Activated CD8-positive, alpha-beta memory T cell treated with anti-CD3 and anti-CD28 coated beads for 48 hours (primary cell): ENCODE results near the gene KDM3A.

ENCODE experiments used
- DNase-seq, 3 experiments: peaks; one replicate each; pipeline ENCODE4 v3.0.0-alpha.2; 2020; ENCODE audit warnings: low read depth in 2 of 3, low spot score in 2 of 3

Gene KDM3A

GRCh38 chr2:86512892-86513291, 71.7 kb downstream of the KDM3A start:
- DNase-seq = no peak

- no peak for DNase-seq
Measured at GRCh38 chr2:86513948-86514660, 72.9 kb downstream of the KDM3A start.

- no peak for DNase-seq
Measured at GRCh38 chr2:86518481-86518880, 77.3 kb downstream of the KDM3A start.

GRCh38 chr2:86519349-86519748, 78.2 kb downstream of the KDM3A start:
- DNase-seq = no peak

- no peak for DNase-seq
Measured at GRCh38 chr2:86520153-86520552, 79.0 kb downstream of the KDM3A start.

GRCh38 chr2:86521922-86522321, 80.8 kb downstream of the KDM3A start:
- DNase-seq = no peak

GRCh38 chr2:86522711-86523110, 81.5 kb downstream of the KDM3A start:
- DNase-seq = no peak

- no peak for DNase-seq
Measured at GRCh38 chr2:86523491-86523890, 82.3 kb downstream of the KDM3A start.

- no peak for DNase-seq
Measured at GRCh38 chr2:86525421-86526340, 84.5 kb downstream of the KDM3A start.

GRCh38 chr2:86533589-86533988, 92.4 kb downstream of the KDM3A start:
- no peak for DNase-seq

GRCh38 chr2:86541334-86541733, 100.2 kb downstream of the KDM3A start:
- DNase-seq = no peak
